HepG2 (cell line): ENCODE measurements around the gene AHNAK. TPM values are rescaled to one million over a fixed set of nuclear protein-coding genes. Genes with fewer than 3 reads are reported as not detected.

Source experiments
- AGO1 ChIP-seq: fragments of 200-400 bp; formaldehyde crosslinking; IDR thresholded peaks from 2 replicates; pipeline ENCODE4 v1.6.1; 2017; ENCODE audit warnings: mild to moderate bottlenecking, low read depth, low read length, moderate library complexity; ENCODE audit not compliant: poor library complexity, severe bottlenecking
- HDAC1 ChIP-seq: sonication (generic); formaldehyde crosslinking; IDR thresholded peaks from 2 replicates; pipeline ENCODE4 v1.5.1; 2020; ENCODE audit warnings: mild to moderate bottlenecking, missing genetic modification reagents
- PITX1 ChIP-seq: sonication (generic); formaldehyde crosslinking; IDR thresholded peaks from 2 replicates; pipeline ENCODE4 v1.5.1; 2020; ENCODE audit warnings: mild to moderate bottlenecking, missing genetic modification reagents
- PRDM15 ChIP-seq: sonication (generic); formaldehyde crosslinking; IDR thresholded peaks from 2 replicates; pipeline ENCODE4 v1.4.0; 2020; ENCODE audit warnings: missing genetic modification reagents
- REL ChIP-seq: sonication (generic); formaldehyde crosslinking; conservative IDR thresholded peaks from 2 replicates; pipeline ENCODE4 v1.8.0; 2022; ENCODE audit warnings: mild to moderate bottlenecking, missing genetic modification reagents, moderate library complexity
- SIN3B ChIP-seq: fragments of 150-350 bp; IDR thresholded peaks from 2 replicates; pipeline ENCODE4 v1.6.1; 2014; ENCODE audit warnings: low read length
- SIX1 ChIP-seq: sonication (generic); formaldehyde crosslinking; IDR thresholded peaks from 2 replicates; pipeline ENCODE4 v1.4.0; 2020; ENCODE audit warnings: missing genetic modification reagents, borderline replicate concordance
- ZNF317 ChIP-seq: sonication (generic); formaldehyde crosslinking; IDR thresholded peaks from 2 replicates; pipeline ENCODE4 v1.5.0; 2020; ENCODE audit warnings: mild to moderate bottlenecking, missing genetic modification reagents
- ZNF331 ChIP-seq: sonication (generic); formaldehyde crosslinking; IDR thresholded peaks from 2 replicates; pipeline ENCODE4 v1.4.0; 2020; ENCODE audit warnings: missing genetic modification reagents
- ZNF564 ChIP-seq: sonication (generic); formaldehyde crosslinking; IDR thresholded peaks from 2 replicates; pipeline ENCODE4 v1.8.1; 2023; ENCODE audit warnings: mild to moderate bottlenecking, missing genetic modification reagents
- ZNF577 ChIP-seq: sonication (generic); formaldehyde crosslinking; IDR thresholded peaks from 2 replicates; pipeline ENCODE4 v1.4.0; 2020; ENCODE audit warnings: mild to moderate bottlenecking, low read depth, missing genetic modification reagents, borderline replicate concordance
- ZSCAN25 ChIP-seq: sonication (generic); formaldehyde crosslinking; IDR thresholded peaks from 2 replicates; pipeline ENCODE4 v1.8.0; 2022; ENCODE audit warnings: mild to moderate bottlenecking, missing genetic modification reagents
- ZSCAN31 ChIP-seq: sonication (generic); formaldehyde crosslinking; IDR thresholded peaks from 2 replicates; pipeline ENCODE4 v1.5.0; 2020; ENCODE audit warnings: low read depth, mild to moderate bottlenecking, missing genetic modification reagents
- polyA plus RNA-seq, 8 experiments: library from polyadenylated mRNA; depleted of rRNA in 3 of 8; stranded (reverse) in 7 of 8; unstranded in 1 of 8; fragments of >200 nt; fragmentation: Illumina TruSeq in 4 of 8; extraction: Trizol in 4 of 8; gene quantifications; 2 replicates each; pipeline versions ENCODE4 v1.2.1 to v1.2.3, GENCODE V29; 2011 to 2016; ENCODE audit warnings: low read depth in 4 of 8, missing spikeins in 1 of 8, mixed read lengths in 1 of 8; ENCODE audit not compliant: insufficient read depth in 1 of 8
- total RNA-seq, 5 experiments: library from RNA; depleted of rRNA; stranded (reverse); fragments of >200 nt; fragmentation: Illumina TruSeq; extraction: Trizol; gene quantifications; 2 replicates each; pipeline ENCODE4 v1.2.3, GENCODE V29; 2016; ENCODE audit warnings: low read depth in 1 of 5
- TF ChIP-seq, protein P1 (sequence below), 2 experiments: sonication (generic) in 1 of 2; formaldehyde crosslinking in 1 of 2; IDR thresholded peaks; 2 replicates each; pipeline versions ENCODE4 v1.4.0 to v1.6.1; 2016 to 2020; ENCODE audit warnings: borderline replicate concordance in 1 of 2, low read depth in 1 of 2, mild to moderate bottlenecking in 1 of 2, missing genetic modification reagents in 1 of 2
- TF ChIP-seq, protein P2 (sequence below): sonication (generic); formaldehyde crosslinking; IDR thresholded peaks from 2 replicates; pipeline ENCODE4 v1.5.0; 2020; ENCODE audit warnings: missing genetic modification reagents
- TF ChIP-seq, protein P3 (sequence below): sonication (generic); formaldehyde crosslinking; IDR thresholded peaks from 2 replicates; pipeline ENCODE4 v1.4.0; 2020; ENCODE audit warnings: missing genetic modification reagents
- TF ChIP-seq, protein P4 (sequence below): sonication (generic); formaldehyde crosslinking; IDR thresholded peaks from 2 replicates; pipeline ENCODE4 v1.4.0; 2020; ENCODE audit warnings: mild to moderate bottlenecking, missing genetic modification reagents

The AHNAK gene
- total and polyA plus RNA-seq, 2 of the 13 experiments (the other 11 are each of a cell fraction or from before 2014, with no cell fraction given): 23.4 to 25.0 TPM

DNA sequence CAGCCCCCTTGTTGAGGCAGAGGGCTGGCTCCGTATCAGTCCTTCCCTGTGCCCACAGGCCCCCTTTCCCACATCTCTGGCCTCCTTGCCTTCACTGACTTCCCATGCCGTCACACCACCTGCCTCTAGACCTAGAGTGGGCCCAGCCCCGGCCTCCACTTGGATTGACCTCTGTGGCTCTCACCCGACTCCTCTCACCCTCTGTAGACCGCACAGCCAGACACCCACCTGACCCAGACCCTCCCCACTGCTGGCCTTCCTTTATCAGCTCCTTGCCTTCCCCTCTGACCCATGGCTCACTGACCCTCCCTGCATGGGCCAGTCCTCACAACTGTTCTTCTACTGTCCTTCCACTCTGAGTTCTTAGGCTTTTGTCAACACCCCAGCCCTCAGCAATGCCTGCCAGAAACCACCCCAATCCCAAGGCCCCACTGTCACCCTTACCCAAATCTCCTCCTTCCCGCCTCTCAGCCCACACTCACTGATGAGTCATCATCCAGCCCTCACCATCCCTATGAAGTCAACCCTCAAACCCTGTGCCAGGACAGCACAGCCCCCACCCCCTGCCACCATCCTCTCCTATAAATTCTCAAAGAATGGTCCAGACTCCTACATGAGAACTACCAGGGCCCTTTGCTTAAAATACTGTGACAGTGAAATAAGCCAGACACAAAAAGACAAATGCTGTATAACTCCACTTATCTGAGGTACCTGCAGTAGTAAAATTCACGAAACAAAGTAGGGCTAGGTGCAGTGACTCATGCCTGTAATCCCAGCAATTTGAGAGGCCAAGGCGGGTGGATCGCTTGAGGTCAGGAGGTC, 74.3 kb downstream of the AHNAK start (continued):
- TF ChIP-seq, protein P1, sequence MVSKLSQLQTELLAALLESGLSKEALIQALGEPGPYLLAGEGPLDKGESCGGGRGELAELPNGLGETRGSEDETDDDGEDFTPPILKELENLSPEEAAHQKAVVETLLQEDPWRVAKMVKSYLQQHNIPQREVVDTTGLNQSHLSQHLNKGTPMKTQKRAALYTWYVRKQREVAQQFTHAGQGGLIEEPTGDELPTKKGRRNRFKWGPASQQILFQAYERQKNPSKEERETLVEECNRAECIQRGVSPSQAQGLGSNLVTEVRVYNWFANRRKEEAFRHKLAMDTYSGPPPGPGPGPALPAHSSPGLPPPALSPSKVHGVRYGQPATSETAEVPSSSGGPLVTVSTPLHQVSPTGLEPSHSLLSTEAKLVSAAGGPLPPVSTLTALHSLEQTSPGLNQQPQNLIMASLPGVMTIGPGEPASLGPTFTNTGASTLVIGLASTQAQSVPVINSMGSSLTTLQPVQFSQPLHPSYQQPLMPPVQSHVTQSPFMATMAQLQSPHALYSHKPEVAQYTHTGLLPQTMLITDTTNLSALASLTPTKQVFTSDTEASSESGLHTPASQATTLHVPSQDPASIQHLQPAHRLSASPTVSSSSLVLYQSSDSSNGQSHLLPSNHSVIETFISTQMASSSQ (IDR thresholded peaks at IDR 0.05; ENCODE audit: low read depth): no peak
- TF ChIP-seq, protein P1 (CRISPR knock-in tag; IDR thresholded peaks at IDR 0.05; ENCODE audit: borderline replicate concordance): no peak
- no peak for TF ChIP-seq ZSCAN31 (CRISPR knock-in tag)
- TF ChIP-seq, protein P2, sequence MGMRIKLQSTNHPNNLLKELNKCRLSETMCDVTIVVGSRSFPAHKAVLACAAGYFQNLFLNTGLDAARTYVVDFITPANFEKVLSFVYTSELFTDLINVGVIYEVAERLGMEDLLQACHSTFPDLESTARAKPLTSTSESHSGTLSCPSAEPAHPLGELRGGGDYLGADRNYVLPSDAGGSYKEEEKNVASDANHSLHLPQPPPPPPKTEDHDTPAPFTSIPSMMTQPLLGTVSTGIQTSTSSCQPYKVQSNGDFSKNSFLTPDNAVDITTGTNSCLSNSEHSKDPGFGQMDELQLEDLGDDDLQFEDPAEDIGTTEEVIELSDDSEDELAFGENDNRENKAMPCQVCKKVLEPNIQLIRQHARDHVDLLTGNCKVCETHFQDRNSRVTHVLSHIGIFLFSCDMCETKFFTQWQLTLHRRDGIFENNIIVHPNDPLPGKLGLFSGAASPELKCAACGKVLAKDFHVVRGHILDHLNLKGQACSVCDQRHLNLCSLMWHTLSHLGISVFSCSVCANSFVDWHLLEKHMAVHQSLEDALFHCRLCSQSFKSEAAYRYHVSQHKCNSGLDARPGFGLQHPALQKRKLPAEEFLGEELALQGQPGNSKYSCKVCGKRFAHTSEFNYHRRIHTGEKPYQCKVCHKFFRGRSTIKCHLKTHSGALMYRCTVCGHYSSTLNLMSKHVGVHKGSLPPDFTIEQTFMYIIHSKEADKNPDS: no peak
- TF ChIP-seq, protein P3, sequence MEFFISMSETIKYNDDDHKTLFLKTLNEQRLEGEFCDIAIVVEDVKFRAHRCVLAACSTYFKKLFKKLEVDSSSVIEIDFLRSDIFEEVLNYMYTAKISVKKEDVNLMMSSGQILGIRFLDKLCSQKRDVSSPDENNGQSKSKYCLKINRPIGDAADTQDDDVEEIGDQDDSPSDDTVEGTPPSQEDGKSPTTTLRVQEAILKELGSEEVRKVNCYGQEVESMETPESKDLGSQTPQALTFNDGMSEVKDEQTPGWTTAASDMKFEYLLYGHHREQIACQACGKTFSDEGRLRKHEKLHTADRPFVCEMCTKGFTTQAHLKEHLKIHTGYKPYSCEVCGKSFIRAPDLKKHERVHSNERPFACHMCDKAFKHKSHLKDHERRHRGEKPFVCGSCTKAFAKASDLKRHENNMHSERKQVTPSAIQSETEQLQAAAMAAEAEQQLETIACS (CRISPR knock-in tag): no peak
- no peak for TF ChIP-seq ZSCAN25 (CRISPR knock-in tag)
- TF ChIP-seq ZNF577 (CRISPR knock-in tag): no peak
- no peak for TF ChIP-seq ZNF317 (CRISPR knock-in tag)
- TF ChIP-seq HDAC1: no peak
- TF ChIP-seq AGO1: no peak
- no peak for TF ChIP-seq SIX1 (CRISPR knock-in tag)
- TF ChIP-seq SIN3B: no peak
- TF ChIP-seq ZNF564 (CRISPR knock-in tag): no peak
- TF ChIP-seq, protein P4, sequence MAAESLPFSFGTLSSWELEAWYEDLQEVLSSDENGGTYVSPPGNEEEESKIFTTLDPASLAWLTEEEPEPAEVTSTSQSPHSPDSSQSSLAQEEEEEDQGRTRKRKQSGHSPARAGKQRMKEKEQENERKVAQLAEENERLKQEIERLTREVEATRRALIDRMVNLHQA (CRISPR knock-in tag): no peak
- TF ChIP-seq PRDM15 (CRISPR knock-in tag): no peak
- no peak for TF ChIP-seq REL (CRISPR knock-in tag)
- no peak for TF ChIP-seq PITX1 (CRISPR knock-in tag)
- no peak for TF ChIP-seq ZNF331 (CRISPR knock-in tag)
